ENCODE measurements around the gene GTF2F2.
"Not testable (repeated sequence)": the region's sequence is repeated elsewhere in the genome, so short reads cannot be mapped to it uniquely, and the experiment has no call there.

Gene GTF2F2

GRCh38 chr13:45297456-45298205, 177.3 kb downstream of the GTF2F2 start:
- DNase-seq = peak in 2 of 10 donors; percentile 43 to 85
- intact Hi-C loops (cut with DNase I) = no loop called here

GRCh38 chr13:45298206-45298505, 177.8 kb downstream of the GTF2F2 start:
- intact Hi-C loops (cut with DNase I) = no loop called here
- no peak for DNase-seq

GRCh38 chr13:45298550-45298949, 178.2 kb downstream of the GTF2F2 start:
- intact Hi-C loops (cut with DNase I); DNase-seq: not testable (repeated sequence)

- intact Hi-C loops (cut with DNase I) = no loop called here
- DNase-seq = no peak
These were observed 178.9 kb downstream of the GTF2F2 start for GRCh38 chr13:45299194-45299593.

- intact Hi-C loops (cut with DNase I) = no loop called here
These were observed 180.1 kb downstream of the GTF2F2 start for GRCh38 chr13:45300190-45300985.

GRCh38 chr13:45301263-45301662, 181.0 kb downstream of the GTF2F2 start:
- DNase-seq = no peak
- intact Hi-C loops (cut with DNase I) = no loop called here

More at GRCh38 chr13:45300190-45300985, 180.1 kb downstream of the GTF2F2 start:
- DNase-seq = no peak

GRCh38 chr13:45302507-45302906, 182.2 kb downstream of the GTF2F2 start:
- intact Hi-C loops (cut with DNase I) = no loop called here
- no peak for DNase-seq

- intact Hi-C loops (cut with DNase I) = no loop called here
- DNase-seq = no peak
These were observed 182.7 kb downstream of the GTF2F2 start for GRCh38 chr13:45303026-45303425.

GRCh38 chr13:45303866-45304265, 183.6 kb downstream of the GTF2F2 start:
- peak in 4 of 10 donors; percentile 26 to 87 (median 36) for DNase-seq
- intact Hi-C loops (cut with DNase I) = no loop called here

GRCh38 chr13:45305079-45305478, 184.8 kb downstream of the GTF2F2 start:
- intact Hi-C loops (cut with DNase I) = no loop called here
- no peak for DNase-seq

GRCh38 chr13:45306966-45307365, 186.7 kb downstream of the GTF2F2 start:
- intact Hi-C loops (cut with DNase I) = no loop called here
- DNase-seq = peak in 2 of 10 donors; percentile 28 to 36

- DNase-seq = no peak
- intact Hi-C loops (cut with DNase I) = loop anchor here (2.0 to 5.0 kb wide), 2 partner anchors 116 to 338 kb away; no protein-coding TSS in a partner anchor
These were observed 190.2 kb downstream of the GTF2F2 start for GRCh38 chr13:45310341-45311131.

- intact Hi-C loops (cut with DNase I) = loop anchor here (5.0 kb wide), 1 partner anchor 343 kb away; no protein-coding TSS in a partner anchor
- DNase-seq = no peak
These were observed 194.5 kb downstream of the GTF2F2 start for GRCh38 chr13:45314822-45315221.

- DNase-seq = no peak
- intact Hi-C loops (cut with DNase I) = no loop called here
These were observed 195.3 kb downstream of the GTF2F2 start for GRCh38 chr13:45315520-45316167.

GRCh38 chr13:45316338-45316737, 196.0 kb downstream of the GTF2F2 start:
- no peak for DNase-seq

GRCh38 chr13:45316996-45317395, 196.7 kb downstream of the GTF2F2 start:
- peak in 2 of 10 donors; percentile 6 to 42 for DNase-seq
- intact Hi-C loops (cut with DNase I) = no loop called here

More at GRCh38 chr13:45316338-45316737, 196.0 kb downstream of the GTF2F2 start:
- intact Hi-C loops (cut with DNase I) = no loop called here

GRCh38 chr13:45320876-45321629, 200.7 kb downstream of the GTF2F2 start:
- no peak for DNase-seq
- intact Hi-C loops (cut with DNase I) = no loop called here

GRCh38 chr13:45325806-45326205, 205.5 kb downstream of the GTF2F2 start:
- DNase-seq = peak in 5 of 10 donors; percentile 16 to 83 (median 22)
- intact Hi-C loops (cut with DNase I) = no loop called here

- intact Hi-C loops (cut with DNase I) = no loop called here
- DNase-seq = no peak
These were observed 207.1 kb downstream of the GTF2F2 start for GRCh38 chr13:45327253-45327955.

Data from posterior cingulate gyrus (tissue), 11 donors.